ENCODE measurements around the gene INTS7.
"Not testable (repeated sequence)": the region's sequence is repeated elsewhere in the genome, so short reads cannot be mapped to it uniquely, and the experiment has no call there.

The INTS7 gene

DNA sequence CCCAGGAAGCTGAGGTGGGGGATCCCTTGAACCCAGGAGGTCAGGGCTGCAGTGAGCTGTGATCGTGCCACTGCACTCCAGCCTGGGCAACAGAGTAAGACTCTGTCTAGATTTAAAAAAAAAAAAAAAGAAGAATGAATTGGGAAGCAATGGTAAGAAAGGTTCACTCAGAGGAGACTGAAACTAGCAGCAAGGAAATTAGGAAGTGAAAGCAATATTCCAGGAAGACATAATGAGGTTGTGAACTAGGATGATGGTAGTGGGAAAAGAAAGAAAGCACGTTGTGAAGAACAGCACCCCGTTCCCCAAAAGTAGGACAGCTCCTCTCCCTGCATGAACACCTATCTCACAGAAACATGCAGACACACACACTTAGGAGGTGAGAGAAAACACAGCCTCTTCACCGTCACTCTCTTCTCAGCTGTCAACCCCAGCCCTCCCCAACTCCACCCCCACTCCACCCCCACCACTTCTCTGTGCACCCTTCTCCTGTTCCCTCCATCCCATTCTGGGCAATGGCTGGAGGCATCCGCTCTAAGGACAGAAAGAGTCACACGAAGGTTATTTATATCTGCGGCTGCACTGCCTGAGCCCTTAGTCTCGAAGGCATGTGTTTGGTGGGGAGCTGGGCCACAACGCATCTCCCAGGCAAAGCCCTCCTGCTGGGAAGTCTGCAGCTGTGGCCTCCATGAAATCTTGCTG, 103.0 kb downstream of the INTS7 start:
- no peak for DNase-seq

DNA sequence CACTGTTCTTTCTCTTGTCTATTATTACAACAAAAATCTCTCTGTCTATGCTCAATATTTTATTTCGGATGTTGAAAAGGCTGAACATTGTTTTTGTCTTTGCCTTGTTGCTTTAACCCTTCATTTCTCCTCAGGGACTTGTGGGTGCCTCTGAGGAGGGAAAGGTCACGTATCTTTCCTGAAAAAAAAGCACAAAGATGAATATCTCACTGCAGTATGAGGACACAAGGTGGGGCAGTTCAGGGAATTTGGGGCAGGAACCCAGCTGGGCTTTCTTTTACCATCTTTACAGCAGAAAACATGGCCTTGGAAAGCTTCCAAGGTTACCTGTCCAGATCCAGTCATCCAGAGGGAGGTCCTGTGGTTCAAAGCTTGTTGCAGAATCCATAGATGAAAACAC, 105.7 kb downstream of the INTS7 start:
- no peak for DNase-seq

DNA sequence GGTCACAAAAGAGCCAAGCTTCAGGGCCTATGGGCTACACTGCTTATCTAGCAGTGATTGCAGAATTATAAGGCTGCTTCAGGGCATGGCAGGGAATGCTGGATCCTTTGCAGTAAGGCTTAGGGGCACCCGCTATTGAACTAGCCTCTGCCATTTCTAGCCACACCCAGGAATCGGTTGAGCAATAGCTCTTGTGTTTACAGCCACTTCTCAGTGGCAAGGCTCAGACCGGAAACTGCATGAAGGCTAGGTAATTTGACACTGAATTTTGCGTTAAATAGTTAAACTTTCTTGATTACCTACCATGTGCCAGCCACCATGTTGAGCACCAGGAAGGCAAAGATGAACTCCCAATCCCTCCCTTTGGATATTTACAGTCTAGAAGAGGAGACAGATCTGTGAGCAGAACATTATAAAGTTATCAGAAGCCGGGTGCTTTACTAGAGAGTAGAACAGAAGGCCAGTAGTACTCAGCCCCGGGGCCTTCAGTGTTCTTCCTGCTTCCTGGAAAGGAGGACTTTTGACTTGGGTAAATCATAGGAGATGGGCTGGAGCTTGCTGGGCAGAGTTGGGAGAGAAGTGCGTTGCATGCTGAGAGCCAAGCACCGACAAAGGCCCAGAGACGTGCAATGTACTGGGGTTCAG, 106.2 kb downstream of the INTS7 start:
- no peak for DNase-seq

DNA sequence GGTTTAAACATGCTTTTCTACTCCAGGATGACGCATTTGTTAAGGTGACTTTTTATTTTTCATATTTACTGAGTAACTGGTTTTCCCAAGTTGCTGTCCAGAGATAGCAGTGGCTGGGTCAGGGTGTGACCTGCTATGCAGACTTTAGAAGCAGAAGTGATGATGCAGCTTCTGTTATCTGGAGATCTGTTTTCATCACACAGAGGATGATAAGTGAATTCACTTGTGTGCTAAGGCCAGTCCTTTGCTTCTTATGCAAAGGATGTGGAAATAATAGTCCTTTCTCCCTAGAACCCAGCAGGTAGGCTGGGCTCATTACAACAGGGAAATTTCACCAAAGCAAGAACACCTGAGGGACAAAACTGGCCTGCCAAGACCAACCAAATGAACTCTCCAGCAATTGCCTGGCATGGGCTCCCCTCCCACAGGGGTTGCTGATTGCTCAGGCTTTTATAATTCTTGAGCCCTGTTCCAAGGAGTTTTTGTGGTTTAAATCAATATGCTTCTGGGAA, 107.0 kb downstream of the INTS7 start:
- DNase-seq = no peak

DNA sequence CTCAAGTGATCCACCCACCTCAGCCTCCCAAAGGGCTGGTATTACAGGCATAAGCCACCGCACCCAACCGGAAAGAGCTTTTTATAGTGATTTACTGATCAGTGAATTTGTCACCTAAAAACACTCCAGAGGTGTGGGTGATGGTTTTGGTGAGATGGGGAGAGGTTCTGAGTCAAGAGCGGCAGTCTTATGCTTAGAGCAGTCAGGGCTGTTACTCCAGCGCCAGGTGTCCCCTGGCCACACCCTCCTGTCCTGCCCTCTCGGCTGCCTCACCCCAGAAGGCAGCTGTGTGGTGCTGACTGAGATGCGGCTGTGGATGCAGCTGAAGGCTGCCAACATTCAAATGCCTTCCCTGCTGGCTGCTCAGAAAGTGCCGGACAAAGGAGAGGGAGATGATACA, 110.3 kb downstream of the INTS7 start:
- DNase-seq = no peak

DNA sequence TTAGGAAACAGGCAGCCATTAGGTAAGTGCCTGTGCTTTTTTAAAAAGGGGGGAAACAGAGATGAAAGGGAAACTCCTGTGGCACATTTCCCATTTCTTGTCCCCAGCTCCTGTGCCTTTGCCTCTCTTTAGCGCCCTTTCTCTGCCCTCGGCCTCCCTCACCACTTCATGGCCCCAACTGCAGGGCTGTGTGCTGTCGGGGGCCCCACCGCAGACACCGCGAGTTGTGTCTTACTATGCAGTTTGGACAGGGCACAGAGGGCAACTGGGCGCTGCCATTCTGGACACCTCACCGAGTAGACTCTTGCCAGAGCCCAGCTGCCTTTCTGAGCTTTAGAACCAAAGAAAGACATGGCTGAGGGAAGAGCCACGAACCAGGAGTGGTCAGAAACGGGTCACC, 111.1 kb downstream of the INTS7 start:
- DNase-seq = no peak

DNA sequence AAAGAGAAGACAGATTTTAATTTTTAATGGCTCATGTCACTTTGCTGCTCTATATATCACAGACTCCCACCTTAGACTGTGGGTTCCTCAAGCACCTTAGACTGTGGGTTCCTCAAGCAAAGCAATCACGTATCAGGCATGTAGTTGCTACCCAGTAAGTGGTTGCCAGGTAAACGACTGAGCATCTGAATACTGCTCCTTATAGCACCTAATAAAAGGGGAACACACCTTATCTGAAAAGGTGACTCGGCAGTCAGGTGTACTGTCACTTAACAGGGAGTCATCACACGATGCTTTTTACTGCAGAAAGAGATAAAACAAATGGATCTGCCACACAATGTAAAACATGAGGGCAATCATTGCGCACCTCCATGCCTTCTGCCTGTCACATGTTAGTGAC, 112.3 kb downstream of the INTS7 start:
- no peak for DNase-seq

DNA sequence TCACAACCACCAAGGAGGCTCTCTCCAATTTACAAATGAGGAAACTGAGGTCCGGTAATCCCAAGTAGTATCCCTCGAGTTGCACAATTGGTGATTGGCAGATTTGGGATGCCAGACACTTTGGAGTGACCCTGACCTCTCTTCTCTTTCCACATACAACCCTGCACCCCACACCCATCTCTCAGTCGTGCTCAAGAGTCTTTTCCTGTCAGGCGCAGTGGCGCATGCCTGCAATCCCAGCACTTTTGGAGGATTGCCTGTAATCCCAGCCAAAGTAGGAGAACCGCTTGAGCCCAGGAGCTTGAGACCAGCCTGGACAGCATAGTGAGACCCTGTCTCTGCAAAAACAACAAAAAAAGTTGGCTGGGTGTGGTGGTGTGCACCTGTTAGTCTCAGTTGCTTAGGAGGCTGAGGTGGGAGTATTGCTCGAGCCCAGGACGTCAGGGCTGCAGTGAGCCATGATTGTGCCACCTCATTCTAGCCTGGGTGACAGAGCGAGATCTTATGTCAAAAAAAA, 113.7 kb downstream of the INTS7 start:
- no peak for DNase-seq

DNA sequence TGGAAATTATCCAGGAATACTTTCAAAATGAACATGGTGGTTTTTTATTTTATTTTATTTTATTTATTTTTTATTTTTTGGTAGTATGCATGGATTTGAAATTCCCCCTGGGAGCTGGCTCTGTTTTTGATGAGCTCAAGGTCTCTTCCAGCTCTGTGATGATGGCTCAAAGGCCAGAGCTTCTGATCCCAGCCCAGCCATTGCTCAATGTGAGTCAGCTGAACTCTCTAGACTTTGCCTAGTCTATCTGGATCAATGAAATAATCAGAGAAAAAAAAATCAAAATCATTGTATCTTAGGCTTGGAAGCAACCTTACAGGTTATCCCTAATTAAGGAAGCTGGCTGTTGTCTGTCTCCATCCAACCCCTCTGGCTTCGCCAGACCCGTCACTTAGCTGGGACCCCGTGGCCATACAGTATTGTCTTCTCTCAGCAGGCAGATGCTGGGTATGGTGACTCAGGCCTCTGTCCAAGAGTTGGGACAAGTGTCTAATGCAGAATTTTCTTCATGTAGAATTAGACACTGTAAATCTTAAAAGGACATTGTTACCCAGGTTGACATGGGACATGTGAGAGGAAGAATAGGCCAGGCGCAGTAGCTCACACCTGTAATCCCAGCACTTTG, 114.6 kb downstream of the INTS7 start:
- no peak for DNase-seq

DNA sequence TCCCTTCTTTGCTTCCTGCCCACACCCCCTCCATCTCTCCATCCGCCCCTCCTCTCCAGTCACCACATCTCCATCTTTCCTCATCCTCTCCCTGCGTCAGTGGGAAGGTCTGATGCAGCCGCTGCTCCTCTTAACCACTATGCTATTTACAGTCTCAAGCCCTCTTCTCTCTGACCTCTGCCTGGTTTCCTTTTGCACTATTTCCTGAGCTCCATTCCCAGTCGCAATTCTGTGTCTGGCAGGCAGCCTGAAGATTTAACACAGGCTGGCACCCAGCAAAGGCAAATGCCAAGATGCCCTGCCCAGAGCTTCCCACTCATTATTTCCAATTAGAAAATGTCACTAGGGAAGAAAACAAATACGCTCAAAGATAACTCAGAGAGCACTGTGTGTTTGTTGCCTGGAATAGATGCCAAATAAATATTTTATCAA, 115.2 kb downstream of the INTS7 start:
- DNase-seq = no peak

DNA sequence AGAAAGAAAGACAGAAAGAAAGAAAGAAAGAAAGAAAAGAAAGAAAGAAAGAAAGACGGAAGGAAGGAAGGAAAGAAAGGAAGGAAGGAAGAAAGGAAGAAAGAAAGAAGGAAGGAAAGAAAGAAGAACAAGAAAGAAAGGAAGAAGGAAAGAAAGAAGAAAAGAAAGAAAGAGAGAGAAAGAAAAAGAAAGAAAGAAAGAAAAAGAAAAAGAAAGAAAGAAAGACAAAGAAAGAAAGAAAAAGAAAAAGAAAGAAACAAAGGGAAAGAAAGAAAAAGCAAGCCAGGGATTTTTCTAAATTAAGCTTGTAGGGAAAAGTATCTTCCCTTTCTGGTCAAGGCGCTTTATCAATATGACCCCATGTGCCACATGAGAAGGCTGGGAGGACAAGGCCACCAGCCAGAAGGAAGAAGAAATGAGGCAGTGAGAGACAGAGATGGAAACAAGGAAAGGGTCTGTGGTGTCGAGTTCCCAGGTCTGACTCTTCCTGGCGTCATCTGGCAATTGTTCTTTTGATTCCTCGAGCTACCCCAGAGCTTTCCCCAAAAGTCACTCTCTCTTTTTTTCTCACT, 116.4 kb downstream of the INTS7 start:
- no peak for DNase-seq

DNA sequence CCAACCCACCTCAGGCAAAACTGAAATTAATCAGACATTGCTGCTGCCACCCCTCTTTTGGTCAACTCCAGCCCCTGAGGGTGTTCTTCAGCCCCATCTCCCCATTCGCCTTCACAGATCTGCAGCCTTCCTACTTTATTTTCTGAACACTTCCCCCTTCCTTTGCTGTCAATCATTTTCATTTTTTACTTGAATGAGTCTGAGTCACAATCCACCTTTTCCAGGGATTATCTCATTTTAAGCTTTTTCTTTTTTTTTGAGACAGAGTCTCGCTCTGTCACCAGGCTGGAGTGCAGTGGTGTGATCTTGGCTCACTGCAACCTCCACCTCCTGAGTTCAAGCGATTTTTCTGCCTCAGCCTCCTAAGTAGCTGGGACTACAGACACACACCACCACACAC, 118.9 kb downstream of the INTS7 start:
- not testable (repeated sequence) for DNase-seq

DNA sequence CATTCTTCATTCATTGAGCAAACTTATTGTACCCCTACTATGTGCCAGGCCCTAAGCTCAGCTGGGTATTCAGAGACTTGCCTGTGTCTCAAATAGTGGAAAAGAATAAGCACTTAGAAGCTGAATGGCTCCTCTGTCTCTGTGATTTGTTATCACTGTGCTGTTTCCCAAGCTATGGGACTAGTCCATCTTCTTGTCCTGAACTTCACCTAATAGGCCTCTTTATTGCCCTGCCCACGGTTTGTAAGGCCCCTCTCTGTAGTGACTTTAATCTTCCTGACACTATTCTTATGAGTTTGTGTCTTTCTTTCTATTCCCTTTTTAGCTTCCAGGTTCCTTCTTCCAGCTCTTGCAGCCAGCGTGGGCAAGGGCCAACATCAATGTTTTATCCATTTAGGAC, 119.4 kb downstream of the INTS7 start:
- DNase-seq = no peak

DNA sequence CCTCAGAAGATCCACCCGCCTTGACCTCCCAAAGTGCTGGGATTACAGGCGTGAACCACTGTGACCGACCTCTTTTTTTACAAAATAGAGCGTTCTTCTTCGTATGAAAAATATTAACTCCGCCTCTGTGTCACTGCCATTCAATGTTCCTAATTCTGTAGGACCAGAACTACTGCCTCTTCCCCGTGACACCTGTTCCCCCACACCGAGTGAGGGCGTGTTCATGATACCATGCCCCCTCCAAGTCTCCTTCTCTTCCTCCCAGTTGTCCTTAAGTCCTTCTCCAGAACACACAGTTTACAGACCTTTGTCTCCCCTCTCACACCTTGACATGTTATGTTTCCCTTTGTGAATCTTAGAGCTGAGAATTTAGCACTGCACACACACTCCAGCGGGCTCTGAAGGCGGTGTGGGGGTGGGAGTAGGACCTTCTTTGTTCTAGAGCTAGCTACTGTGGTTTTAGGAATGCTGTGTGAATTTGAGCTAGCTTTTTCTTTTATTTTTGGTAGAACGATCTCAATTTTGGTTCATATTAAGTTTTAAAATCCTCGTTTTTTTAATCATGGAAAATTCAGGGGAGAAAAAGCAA, 122.4 kb downstream of the INTS7 start:
- no peak for DNase-seq

DNA sequence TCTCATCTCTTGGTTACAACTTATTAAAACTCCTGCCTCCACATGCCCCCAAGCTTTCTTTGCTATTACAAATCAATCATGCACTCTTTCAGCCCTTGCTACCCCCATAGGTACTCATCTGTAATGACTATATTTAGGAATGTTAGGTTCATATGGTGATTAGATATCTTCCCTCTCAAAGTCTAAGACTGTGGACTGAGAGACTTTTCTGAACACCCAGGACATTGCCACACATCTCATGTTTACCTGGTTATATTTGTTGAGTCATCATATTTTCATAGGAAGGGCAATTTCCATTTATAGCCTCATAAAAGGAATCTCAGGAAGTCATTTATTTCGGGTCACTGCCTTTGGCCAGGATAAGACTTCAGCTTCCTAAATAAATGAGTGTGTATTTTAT, 123.3 kb downstream of the INTS7 start:
- DNase-seq = no peak

DNA sequence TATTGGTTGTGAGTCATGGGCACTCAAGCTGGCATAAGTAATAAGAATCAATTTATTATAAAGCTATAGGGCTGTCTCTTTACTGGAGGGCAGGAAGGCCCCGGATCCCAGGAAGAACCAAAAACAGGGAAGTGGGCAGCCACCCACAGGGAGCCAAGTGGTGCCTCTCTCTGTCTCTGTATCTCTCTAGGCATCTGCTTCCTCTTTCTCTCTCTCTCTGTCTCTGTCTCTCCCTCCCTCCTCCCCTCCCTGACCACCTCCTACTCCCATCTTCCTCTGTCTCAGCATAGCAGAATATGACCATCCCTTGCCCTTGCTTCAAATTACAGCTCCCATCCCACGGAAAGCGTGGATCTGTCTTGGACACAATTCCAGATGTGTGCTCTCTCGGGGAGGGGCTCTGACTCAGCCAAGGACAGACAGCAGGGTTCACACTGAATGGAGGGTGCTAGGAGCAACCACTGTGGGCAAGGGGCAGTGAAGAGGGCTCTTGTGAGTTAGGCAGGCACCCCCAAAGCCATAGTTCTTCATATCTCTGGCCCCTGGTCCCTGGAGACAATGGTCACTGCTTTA, 124.4 kb downstream of the INTS7 start:
- DNase-seq = no peak

DNA sequence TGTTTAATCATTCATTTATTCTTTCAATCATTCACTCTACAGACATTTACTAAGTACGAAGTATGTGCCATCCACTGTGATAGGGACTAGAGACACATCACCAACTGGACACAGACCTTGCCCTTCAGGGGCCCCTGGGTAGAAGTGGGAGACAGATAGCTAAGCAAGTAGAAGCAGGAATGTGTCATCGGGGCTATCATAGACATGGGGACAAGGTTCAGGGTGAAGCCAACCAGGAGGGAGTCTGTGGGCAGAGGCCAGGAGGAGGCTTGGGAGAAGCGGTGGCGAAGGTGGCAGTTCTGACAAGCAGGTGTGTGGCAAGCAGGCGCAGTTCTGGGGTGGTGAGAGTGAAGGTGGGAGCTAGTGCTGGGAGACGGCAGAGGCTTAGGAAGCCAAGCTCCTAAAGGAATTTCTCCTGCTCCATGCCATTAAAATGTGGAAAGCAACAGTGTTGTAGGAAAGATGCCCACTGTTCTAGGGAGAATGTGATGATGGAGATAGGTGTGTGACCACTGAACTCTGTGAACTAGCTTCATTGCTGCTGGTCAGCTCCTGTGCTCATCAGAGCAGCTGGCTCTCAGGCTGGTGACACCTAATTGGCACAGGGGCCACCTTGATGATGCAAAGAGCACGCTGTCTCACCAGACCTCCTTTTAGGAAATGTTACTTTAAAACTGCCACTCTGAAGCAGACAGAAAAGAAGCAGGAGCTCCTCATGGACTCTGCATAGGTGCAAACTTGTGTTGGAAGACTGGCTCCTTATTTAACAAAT, 125.1 kb downstream of the INTS7 start:
- no peak for DNase-seq

DNA sequence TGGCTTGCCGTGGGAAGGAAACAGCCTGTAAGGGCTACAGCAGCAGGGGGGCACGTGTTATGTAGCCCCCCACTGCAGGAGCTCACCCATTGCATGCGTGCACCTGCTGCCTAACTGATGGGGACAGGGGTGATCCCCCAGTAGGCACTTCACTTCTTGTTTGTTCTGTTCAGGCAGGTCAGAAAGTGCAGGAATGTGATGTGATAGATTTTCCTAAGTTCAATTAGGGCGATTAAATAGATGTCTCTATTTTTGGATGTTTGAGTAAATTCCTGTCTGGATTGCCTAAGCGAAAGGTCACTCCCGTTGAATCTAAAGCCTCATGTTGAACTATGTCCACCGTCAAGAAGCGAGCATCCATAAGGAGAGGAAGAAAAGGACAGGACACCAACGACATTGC, 126.0 kb downstream of the INTS7 start:
- no peak for DNase-seq

DNA sequence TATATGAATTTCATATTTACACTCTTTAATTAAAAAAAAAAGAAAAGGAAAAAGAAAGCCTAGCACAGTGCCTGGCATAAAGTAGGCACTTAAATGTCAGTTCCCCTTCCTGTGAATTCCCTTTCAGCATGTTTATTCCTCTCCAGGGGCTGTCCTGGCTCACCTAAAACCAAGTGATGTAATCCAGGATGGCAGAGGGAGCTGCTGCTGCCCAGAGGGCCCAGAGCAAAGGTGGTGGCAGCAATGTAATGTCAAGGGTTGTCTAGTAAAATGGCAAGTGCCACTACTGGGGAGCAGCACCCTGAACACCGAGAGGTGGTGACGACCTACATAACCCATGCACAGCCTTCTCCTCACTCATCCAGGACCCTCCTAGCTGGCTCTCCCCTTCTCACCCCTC, 126.4 kb downstream of the INTS7 start:
- DNase-seq = no peak

DNA sequence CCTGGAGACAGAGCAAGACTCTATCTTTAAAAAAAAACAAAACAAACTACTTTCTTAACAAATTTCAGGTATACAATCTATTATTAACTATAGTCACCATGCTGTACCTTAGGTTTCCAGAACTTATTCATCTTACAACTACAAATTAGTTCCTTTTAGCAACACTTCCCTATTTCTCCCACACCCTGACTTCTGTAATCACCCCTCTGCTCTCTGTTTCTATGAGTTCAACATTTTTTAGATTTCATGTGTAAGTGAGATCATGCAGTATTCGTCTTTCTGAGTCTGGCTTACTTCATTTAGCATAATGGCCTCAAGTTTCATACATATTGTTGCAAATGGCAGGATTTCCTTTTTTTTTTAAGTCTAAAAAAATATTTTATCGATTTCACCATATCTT, 126.9 kb downstream of the INTS7 start:
- no peak for DNase-seq

DNA sequence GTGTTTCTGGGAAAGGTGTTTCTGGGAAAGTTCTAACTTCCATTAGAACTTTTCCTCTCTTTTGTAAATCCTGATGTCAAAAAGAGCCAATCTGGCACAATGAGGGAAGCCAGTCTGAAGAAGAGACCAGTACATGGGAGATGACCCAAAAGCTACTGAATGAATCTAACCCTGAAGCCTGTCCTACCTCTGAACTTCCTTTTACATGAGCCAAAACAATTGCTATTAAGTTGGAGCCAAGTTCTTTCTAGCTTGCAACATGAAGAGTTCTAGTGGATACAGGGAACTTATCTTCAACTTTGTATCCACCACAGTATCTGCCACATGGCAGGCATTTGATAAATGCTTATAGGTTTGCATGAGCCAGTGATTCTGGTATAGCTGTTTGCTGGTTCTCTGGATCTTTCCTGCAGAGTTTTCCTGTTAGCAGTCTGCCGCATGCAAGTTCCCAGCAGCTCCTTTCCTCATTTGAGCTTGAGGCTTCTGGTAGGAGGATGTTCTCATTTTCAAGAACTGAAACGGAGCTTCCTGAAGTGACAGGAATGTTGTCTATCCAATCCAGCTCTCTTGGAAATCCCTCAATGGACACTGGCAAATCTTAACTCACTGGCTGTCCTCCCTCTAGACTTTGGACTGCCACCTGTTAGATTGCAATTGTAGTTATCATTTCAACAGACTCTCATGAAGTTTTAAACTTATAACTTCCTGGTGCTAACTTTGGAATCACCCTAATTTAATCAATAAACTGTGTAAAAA, 131.7 kb downstream of the INTS7 start:
- no peak for DNase-seq
